ENCODE data around the gene ZNF224.

The ZNF224 gene

GRCh38 chr19:44156475-44156874 is 62.3 kb downstream of the ZNF224 start:
- no peaks in the 10 kb centered on the region for H3K4me1 Mint-ChIP-seq (ENCODE audit: low read depth)
- no peaks in the 10 kb centered on the region for H3K27me3 Mint-ChIP-seq
- no peak overlapping the region for H3K4me3 Mint-ChIP-seq
- no peak overlapping the region for H3K27ac Mint-ChIP-seq
- peaks cover 72% of the 10 kb centered on the region for H3K9me3 Mint-ChIP-seq
- peaks cover 67% of the 10 kb centered on the region for H3K36me3 Mint-ChIP-seq (ENCODE audit: low read depth)
- intact Hi-C loops (cut with micrococcal nuclease) = no loop called here

Measured in dendritic cell treated with granulocyte-macrophage colony-stimulating factor and Interleukin-4, amounts not matched to agents 40 ng/mL and 50 ng/mL, for 4 days (primary cell).